GM15510 (cell line): ENCODE data around the gene NT5M.

Experiments
- POLR2A ChIP-seq: IDR thresholded peaks from 3 replicates; pipeline ENCODE4 v1.6.1; 2011; ENCODE audit warnings: borderline replicate concordance; ENCODE audit not compliant: insufficient read length; ENCODE audit errors: extremely low read depth

The NT5M gene

GRCh38 chr17:17384961-17385360, 81.8 kb downstream of the NT5M start:
- TF ChIP-seq POLR2A, result no peak

DNA sequence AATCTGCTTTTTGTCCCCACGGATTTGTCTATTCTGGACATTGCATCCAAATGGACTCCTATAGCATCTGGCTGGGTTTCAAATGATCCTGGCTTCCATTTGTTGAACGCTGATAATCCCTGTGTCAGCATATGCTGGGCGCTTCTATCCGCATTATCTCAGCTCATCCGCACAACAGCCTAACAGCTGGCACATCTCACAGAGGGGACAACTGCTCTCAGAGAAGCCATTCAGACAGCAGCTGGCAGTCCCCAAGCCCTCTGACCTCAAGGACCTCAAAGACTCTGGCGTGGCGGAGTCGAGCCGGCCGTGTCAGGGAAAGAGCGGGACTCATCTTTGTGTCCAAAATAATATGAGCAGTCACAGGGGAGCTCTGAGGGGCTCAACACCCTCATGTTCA, 82.3 kb downstream of the NT5M start:
- no peak for TF ChIP-seq POLR2A

DNA sequence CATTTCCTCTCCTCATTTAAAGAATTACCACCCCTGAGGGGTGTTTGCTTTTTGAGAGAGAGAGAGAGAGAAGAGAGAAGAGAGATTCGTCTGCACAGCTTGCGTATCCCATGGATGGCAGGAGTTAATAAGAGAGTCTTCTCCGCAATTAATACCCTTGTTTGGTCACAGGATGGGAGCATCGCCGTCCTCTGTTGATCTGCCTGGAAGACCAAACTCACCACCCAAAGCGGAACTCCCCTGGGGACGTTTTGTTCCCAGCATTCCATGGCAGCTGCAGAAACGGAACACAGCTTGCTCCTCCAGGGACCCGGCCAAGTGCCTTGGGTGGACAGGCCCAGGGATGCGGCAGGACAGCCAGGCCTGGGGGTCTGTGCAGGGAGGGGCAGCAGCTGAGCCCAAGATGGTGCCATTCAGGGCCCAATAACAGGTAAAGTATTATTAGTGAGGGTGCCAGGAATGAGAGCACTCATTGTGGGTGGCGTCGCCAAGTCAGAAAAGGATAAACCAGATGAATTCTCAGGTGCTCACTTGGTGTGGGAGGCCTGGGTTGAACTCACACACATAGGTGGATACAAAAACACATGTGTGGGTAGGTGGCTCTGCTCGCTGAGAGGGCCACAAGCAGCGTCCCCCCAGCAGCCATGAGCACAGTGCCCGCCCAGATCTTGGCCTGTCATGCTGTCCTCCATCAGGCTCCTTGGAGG, 83.1 kb downstream of the NT5M start:
- TF ChIP-seq POLR2A, result no peak

- no peak for TF ChIP-seq POLR2A
These were observed 83.9 kb downstream of the NT5M start for GRCh38 chr17:17387017-17387497.

GRCh38 chr17:17387498-17388362, 84.6 kb downstream of the NT5M start:
- TF ChIP-seq POLR2A, result no peak

DNA sequence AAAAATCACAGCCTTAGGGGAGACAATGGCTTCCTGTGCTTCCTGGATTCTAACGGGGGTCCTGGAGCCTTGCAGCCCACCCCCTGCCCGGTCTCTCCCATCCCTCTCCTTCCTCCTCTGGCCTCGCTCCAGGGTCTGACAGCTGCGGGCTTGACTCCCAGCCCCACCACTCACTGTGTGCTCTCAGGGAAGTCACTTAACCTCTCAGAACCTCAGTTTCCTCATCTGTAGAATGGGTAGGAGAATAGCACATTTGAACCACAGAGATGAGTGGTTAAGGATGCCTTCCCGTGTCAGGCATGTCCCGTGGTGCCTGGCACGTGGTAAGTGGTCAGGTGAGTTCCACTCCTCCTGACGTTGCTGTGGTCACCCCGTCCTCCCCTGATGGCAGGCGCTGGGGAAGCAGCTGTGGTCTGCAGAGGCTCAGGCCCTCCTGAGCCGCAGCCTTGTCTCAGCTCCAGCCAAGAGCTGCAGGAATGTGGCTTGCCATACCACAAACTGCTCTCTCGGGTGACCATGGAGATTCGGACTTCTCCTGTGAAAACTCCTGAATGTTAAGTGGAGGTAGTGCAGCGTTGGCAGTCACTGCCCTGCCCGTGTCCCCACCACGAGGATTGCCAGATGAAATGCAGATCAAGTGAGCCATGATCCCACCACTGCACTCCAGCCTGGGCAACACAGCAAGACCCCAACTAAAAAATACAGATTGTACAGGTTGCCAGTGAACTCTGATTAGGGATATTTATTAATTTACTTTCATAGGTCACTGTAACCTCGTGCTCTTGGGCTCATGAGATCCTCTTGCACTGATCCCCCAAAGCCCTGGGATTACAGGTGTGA, 85.7 kb downstream of the NT5M start:
- TF ChIP-seq POLR2A, result no peak

DNA sequence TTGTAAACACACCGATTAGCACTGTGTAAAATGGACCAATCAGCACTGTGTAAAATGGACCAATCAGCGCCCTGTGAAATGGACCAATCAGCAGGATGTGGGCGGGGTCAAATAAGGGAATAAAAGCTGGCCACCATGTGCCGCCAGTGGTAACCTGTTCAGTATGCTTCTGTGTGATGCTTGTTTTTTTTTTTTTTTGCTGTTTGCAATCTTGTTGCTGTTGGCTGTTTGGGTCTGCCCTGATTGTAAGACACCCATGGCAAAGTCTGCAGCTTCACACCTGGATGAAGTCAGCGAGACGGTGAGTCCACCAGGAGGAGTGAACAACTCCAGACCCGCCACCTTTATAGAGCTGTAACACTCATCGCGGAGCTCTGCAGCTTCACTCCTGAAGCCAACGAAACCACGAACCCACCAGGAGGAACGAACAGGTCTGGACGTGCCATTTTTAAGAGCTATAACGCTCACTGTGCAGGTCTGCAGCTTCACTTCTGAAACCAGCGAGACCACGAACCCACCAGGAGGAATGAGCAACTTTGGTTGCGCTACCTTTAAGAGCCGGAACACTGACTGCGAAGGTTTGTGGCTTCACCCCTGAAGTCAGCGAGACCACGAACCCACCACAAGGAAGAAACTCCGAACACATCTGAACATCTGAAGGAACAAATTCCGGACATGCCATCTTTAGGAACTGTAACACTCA, 88.6 kb downstream of the NT5M start:
- no peak for TF ChIP-seq POLR2A

- no peak for TF ChIP-seq POLR2A
These were observed 90.8 kb downstream of the NT5M start for GRCh38 chr17:17393976-17394375.

- no peak for TF ChIP-seq POLR2A
These were observed 91.3 kb downstream of the NT5M start for GRCh38 chr17:17394494-17394893.

GRCh38 chr17:17395246-17395802, 92.2 kb downstream of the NT5M start:
- no peak for TF ChIP-seq POLR2A

DNA sequence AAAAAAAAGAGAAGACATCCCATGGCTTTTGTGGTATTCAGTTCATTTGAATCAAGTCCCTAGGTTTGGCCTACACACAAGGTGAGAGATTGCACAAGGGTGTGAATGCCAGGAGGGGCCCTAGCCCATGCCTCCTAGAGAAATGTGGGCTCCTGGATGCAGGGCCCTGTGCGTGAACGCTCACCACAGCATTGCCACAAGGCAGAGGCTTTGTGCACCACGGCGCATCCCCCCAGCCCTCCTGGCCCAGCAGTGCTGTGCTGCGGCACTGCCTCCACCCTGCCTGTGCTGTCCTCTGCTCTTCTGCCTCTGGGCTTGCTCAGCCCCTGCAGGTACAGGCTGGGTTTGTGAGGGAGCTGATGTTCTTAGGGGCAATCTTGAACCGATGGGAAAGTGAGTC, 92.7 kb downstream of the NT5M start:
- no peak for TF ChIP-seq POLR2A
